Measurements from ENCODE around the gene XAB2. TPM values are rescaled to one million over a fixed set of nuclear protein-coding genes. Genes with fewer than 3 reads are reported as not detected.

The XAB2 gene
- total RNA-seq, 1 experiment from 2014 or later, result 29.5 TPM

- no peaks in the 10 kb centered on the region for H3K9me3 ChIP-seq (replicated peaks)
- peaks cover 3% of the 10 kb centered on the region; the same call in 1 of the 2 replicates for H3K36me3 ChIP-seq
- no peak overlapping the region for H3K4me3 ChIP-seq
- peak overlapping the region; percentile 61; the same call in 1 of the 2 replicates for H3K27ac ChIP-seq
- DNase-seq, result peak; percentile 29 to 45
- no peaks in the 10 kb centered on the region for H3K4me1 ChIP-seq
- no peaks in the 10 kb centered on the region for H3K27me3 ChIP-seq
Measured at GRCh38 chr19:7618348-7618747, 11.0 kb downstream of the XAB2 start.

- DNase-seq, result no peak
- Histone ChIP-seq H3K9me3 (replicated peaks) (no peaks in the 10 kb centered on the region), H3K36me3 (no peaks in the 10 kb centered on the region; the same call in 1 of the 2 replicates), H3K4me1 (no peaks in the 10 kb centered on the region), H3K4me3 (no peak overlapping the region), H3K27me3 (no peaks in the 10 kb centered on the region), H3K27ac (no peak overlapping the region)
Measured at GRCh38 chr19:7617735-7618134, 11.6 kb downstream of the XAB2 start.

- Histone ChIP-seq H3K4me1 (no peaks in the 10 kb centered on the region), H3K27ac (no peak overlapping the region), H3K36me3 (no peaks in the 10 kb centered on the region), H3K27me3 (no peaks in the 10 kb centered on the region), H3K4me3 (no peak overlapping the region), H3K9me3 (replicated peaks) (no peaks in the 10 kb centered on the region)
- DNase-seq, result no peak
Measured at GRCh38 chr19:7617172-7617571, 12.2 kb downstream of the XAB2 start.

GRCh38 chr19:7614859-7615741 lies 14.2 kb downstream of the XAB2 start:
- no peaks in the 10 kb centered on the region for H3K9me3 ChIP-seq (replicated peaks)
- no peaks in the 10 kb centered on the region for H3K4me1 ChIP-seq
- no peaks in the 10 kb centered on the region for H3K27me3 ChIP-seq
- no peaks in the 10 kb centered on the region for H3K36me3 ChIP-seq
- no peak overlapping the region for H3K4me3 ChIP-seq
- no peak overlapping the region for H3K27ac ChIP-seq
- DNase-seq, result no peak

- no peaks in the 10 kb centered on the region for H3K9me3 ChIP-seq (replicated peaks)
- H3K27ac ChIP-seq, result no peak overlapping the region
- H3K36me3 ChIP-seq, result no peaks in the 10 kb centered on the region
- DNase-seq, result no peak
- no peaks in the 10 kb centered on the region for H3K27me3 ChIP-seq
- H3K4me1 ChIP-seq, result no peaks in the 10 kb centered on the region
- H3K4me3 ChIP-seq, result no peak overlapping the region
Measured at GRCh38 chr19:7612282-7613274, 16.8 kb downstream of the XAB2 start.

- Histone ChIP-seq H3K4me3 (no peak overlapping the region), H3K27me3 (no peaks in the 10 kb centered on the region), H3K9me3 (replicated peaks) (no peaks in the 10 kb centered on the region), H3K27ac (no peak overlapping the region), H3K36me3 (no peaks in the 10 kb centered on the region), H3K4me1 (no peaks in the 10 kb centered on the region)
- no peak for DNase-seq
Measured at GRCh38 chr19:7611541-7612279, 17.6 kb downstream of the XAB2 start.

GRCh38 chr19:7610491-7611240 lies 18.7 kb downstream of the XAB2 start:
- Histone ChIP-seq H3K4me1 (no peaks in the 10 kb centered on the region), H3K36me3 (no peaks in the 10 kb centered on the region), H3K9me3 (replicated peaks) (no peaks in the 10 kb centered on the region), H3K27ac (no peak overlapping the region), H3K4me3 (no peak overlapping the region), H3K27me3 (no peaks in the 10 kb centered on the region)
- DNase-seq, result no peak

GRCh38 chr19:7607874-7608560 lies 21.3 kb downstream of the XAB2 start:
- Histone ChIP-seq H3K4me1 (no peaks in the 10 kb centered on the region), H3K4me3 (no peak overlapping the region), H3K36me3 (no peaks in the 10 kb centered on the region), H3K27me3 (no peaks in the 10 kb centered on the region), H3K9me3 (replicated peaks) (no peaks in the 10 kb centered on the region), H3K27ac (no peak overlapping the region)
- no peak for DNase-seq

- no peaks in the 10 kb centered on the region for H3K27me3 ChIP-seq
- H3K36me3 ChIP-seq, result no peaks in the 10 kb centered on the region
- no peak overlapping the region for H3K4me3 ChIP-seq
- no peaks in the 10 kb centered on the region for H3K9me3 ChIP-seq (replicated peaks)
- DNase-seq, result no peak
- no peaks in the 10 kb centered on the region for H3K4me1 ChIP-seq
- no peak overlapping the region for H3K27ac ChIP-seq
Measured at GRCh38 chr19:7607212-7607873, 22.0 kb downstream of the XAB2 start.

- Histone ChIP-seq H3K27me3 (no peaks in the 10 kb centered on the region), H3K27ac (no peak overlapping the region), H3K4me3 (no peak overlapping the region), H3K4me1 (no peaks in the 10 kb centered on the region), H3K9me3 (replicated peaks) (no peaks in the 10 kb centered on the region), H3K36me3 (no peaks in the 10 kb centered on the region)
- DNase-seq, result no peak
Measured at GRCh38 chr19:7606289-7606688, 23.1 kb downstream of the XAB2 start.

- Histone ChIP-seq H3K9me3 (replicated peaks) (no peaks in the 10 kb centered on the region), H3K4me3 (no peak overlapping the region), H3K27me3 (no peaks in the 10 kb centered on the region), H3K36me3 (no peaks in the 10 kb centered on the region), H3K27ac (no peak overlapping the region), H3K4me1 (no peaks in the 10 kb centered on the region)
- DNase-seq, result peak; percentile 27 to 49
Measured at GRCh38 chr19:7605490-7606222, 23.7 kb downstream of the XAB2 start.

- Histone ChIP-seq H3K36me3 (no peaks in the 10 kb centered on the region), H3K27ac (no peak overlapping the region)
Measured at GRCh38 chr19:7603919-7604318, 25.4 kb downstream of the XAB2 start.

More at GRCh38 chr19:7603919-7604318, 25.4 kb downstream of the XAB2 start:
- Histone ChIP-seq H3K9me3 (replicated peaks) (no peaks in the 10 kb centered on the region), H3K4me1 (no peaks in the 10 kb centered on the region), H3K4me3 (no peak overlapping the region), H3K27me3 (no peaks in the 10 kb centered on the region)
- DNase-seq, result no peak
